ENCODE measurements around the gene ENTREP3. TPM values are rescaled to one million over a fixed set of nuclear protein-coding genes. Genes with fewer than 3 reads are reported as not detected.

ENTREP3 gene
- total and polyA plus RNA-seq, 2 donors (not counting 3 experiments of a cell fraction or from before 2014, with no cell fraction given) = 27.4 to 62.7 TPM

DNA sequence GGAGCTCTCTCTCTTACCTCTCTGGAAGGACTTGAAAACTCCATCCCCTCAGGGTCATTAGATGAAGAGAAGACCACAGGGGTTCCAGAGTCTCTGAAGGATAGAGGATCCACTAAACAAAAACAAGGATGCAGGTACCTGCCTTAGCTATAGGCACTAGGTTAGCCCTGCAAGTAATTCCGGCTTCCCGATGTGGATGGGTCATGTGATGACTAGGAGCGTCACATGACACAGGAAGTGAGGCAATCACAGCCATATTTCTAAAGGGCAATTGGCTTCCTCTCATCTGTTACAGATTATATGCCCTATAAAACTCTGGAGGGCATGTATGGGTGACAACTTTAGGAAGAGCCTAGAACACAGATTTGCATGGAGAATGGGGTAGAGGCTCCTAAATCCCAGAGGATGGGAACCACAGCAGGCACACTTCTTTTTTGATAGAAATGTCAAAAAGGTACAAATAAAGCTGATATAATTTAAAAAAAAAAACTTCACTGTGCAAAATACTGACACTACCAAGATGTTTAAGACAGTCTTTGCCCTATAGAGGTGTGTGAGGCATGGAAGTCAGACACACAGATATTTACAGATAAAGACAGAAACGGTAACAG is 14.1 kb downstream of the ENTREP3 start:
- Histone ChIP-seq H3K36me3 (ENCODE audit: control insufficient read depth in 2 of 2, extremely low read depth in 1 of 2, insufficient read depth in 2 of 2, low read length in 2 of 2) (peaks cover 8 to 11% of the 10 kb centered on the region in 2 experiments), H3K9ac (replicated peaks; ENCODE audit: extremely low read depth, insufficient read depth, low read length) (peak overlapping the region; percentile 58), H3K27ac (ENCODE audit: insufficient read depth, low read depth, low read length) (peak overlapping the region; percentile 46), H3K4me1 (ENCODE audit: control insufficient read depth, extremely low read depth, insufficient read depth, low read length) (peaks cover 16% of the 10 kb centered on the region), H3K9me1 (replicated peaks; ENCODE audit: control insufficient read depth, extremely low read depth, insufficient read depth, low read length) (no peaks in the 10 kb centered on the region), H3K4me3 (replicated peaks in 1 of 3; ENCODE audit: insufficient read depth in 1 of 3, low read depth in 1 of 3, low read length in 3 of 3) (peak overlapping the region; percentile 38 to 74 (median 46)), H3K27me3 (ENCODE audit: control insufficient read depth in 2 of 2, insufficient read depth in 2 of 2, low read length in 2 of 2) (no peaks in the 10 kb centered on the region), H2AFZ (ENCODE audit: low read depth, low read length) (peak overlapping the region; percentile 44), H3K9me3 (replicated peaks; ENCODE audit: control insufficient read depth, insufficient read depth, low read length) (no peaks in the 10 kb centered on the region), H3K79me2 (ENCODE audit: control insufficient read depth, insufficient read depth, low read length) (peaks cover 7% of the 10 kb centered on the region), H3K4me2 (ENCODE audit: insufficient read depth, low read length) (peak overlapping the region; percentile 82), H4K20me1 (replicated peaks; ENCODE audit: control insufficient read depth, extremely low read depth, insufficient read depth, low read length) (no peaks in the 10 kb centered on the region)
- POLR2A ChIA-PET = no interaction called here
- no TSS peak for BruUV-seq (replicated peaks)
- FAIRE-seq (peak; percentile 85), DNase-seq (ENCODE audit: low read depth, low spot score) (peak; percentile 81)
- TF ChIP-seq POLR2A (IDR thresholded peaks at IDR 0.05; ENCODE audit: low read depth, low read length) (peak; percentile 48), JUN (IDR thresholded peaks at IDR 0.05; ENCODE audit: borderline replicate concordance, insufficient read depth, insufficient read length, low read depth) (no peak), MYC (IDR thresholded peaks at IDR 0.05; ENCODE audit: low read depth, low read length) (no peak), FOS (IDR thresholded peaks at IDR 0.05; ENCODE audit: borderline replicate concordance, insufficient read depth, low read length) (no peak), EZH2 (IDR thresholded peaks at IDR 0.05; ENCODE audit: borderline replicate concordance, low read depth, low read length, severe bottlenecking) (no peak), GATA2 (IDR thresholded peaks at IDR 0.05; ENCODE audit: insufficient read depth, insufficient read length, low read depth, low read length) (no peak), POLR2AphosphoS5 (IDR thresholded peaks at IDR 0.05; ENCODE audit: insufficient read depth, low read depth, low read length) (peak; percentile 32)
- TF ChIP-seq, protein P1, sequence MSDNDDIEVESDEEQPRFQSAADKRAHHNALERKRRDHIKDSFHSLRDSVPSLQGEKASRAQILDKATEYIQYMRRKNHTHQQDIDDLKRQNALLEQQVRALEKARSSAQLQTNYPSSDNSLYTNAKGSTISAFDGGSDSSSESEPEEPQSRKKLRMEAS (IDR thresholded peaks at IDR 0.05; ENCODE audit: insufficient read depth, insufficient read length) = peak; percentile 90
- TF ChIP-seq, protein P2, sequence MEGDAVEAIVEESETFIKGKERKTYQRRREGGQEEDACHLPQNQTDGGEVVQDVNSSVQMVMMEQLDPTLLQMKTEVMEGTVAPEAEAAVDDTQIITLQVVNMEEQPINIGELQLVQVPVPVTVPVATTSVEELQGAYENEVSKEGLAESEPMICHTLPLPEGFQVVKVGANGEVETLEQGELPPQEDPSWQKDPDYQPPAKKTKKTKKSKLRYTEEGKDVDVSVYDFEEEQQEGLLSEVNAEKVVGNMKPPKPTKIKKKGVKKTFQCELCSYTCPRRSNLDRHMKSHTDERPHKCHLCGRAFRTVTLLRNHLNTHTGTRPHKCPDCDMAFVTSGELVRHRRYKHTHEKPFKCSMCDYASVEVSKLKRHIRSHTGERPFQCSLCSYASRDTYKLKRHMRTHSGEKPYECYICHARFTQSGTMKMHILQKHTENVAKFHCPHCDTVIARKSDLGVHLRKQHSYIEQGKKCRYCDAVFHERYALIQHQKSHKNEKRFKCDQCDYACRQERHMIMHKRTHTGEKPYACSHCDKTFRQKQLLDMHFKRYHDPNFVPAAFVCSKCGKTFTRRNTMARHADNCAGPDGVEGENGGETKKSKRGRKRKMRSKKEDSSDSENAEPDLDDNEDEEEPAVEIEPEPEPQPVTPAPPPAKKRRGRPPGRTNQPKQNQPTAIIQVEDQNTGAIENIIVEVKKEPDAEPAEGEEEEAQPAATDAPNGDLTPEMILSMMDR (IDR thresholded peaks at IDR 0.05; ENCODE audit: extremely low read depth in 1 of 2, insufficient read depth in 1 of 2, low read depth in 1 of 2, low read length in 2 of 2) = no peak
- CTCF ChIA-PET = interaction anchor here (0.8 to 2.6 kb wide), 3 partner anchors 9 to 34 kb away, joined by 3 to 16 read pairs (median 4); no protein-coding TSS in a partner anchor
- intact Hi-C loops (cut with micrococcal nuclease) (no loop called here), dilution Hi-C loops (cut with MboI; ENCODE audit: extremely low pct_ligation_motif_present, low sequenced_read_pairs) (no loop called here)

Measured in endothelial cell of umbilical vein (primary cell).